Right atrium auricular region (tissue), 2 donors: ENCODE measurements around the gene PCA3. TPM values are rescaled to one million over a fixed set of nuclear protein-coding genes. Genes with fewer than 3 reads are reported as not detected.
"Not testable (repeated sequence)": the region's sequence is repeated elsewhere in the genome, so short reads cannot be mapped to it uniquely, and the experiment has no call there.

Experiments used
- DNase-seq: peaks from one replicate; pipeline ENCODE4 v3.0.0-alpha.2; 2019; ENCODE audit warnings: low spot score
- H3K27ac ChIP-seq, 2 donors: fragments of 200-600 bp; sonication (generic); 1 replicate in 1 of 2; 2 replicates in 1 of 2; pipeline ENCODE4 v1.5.1; 2016 to 2019
- H3K27me3 ChIP-seq, 2 donors: fragments of 200-600 bp; sonication (generic); one replicate each; pipeline versions ENCODE4 v1.5.1 to v1.6.0; 2017 to 2019
- H3K36me3 ChIP-seq: fragments of 200-600 bp; sonication (generic); one replicate; pipeline ENCODE4 v1.5.1; 2016
- H3K4me1 ChIP-seq, 2 donors: fragments of 200-600 bp; sonication (generic); one replicate each; pipeline versions ENCODE4 v1.5.1 to v1.6.0; 2017 to 2019
- H3K4me3 ChIP-seq, 2 donors: fragments of 200-600 bp; sonication (generic); 1 replicate in 1 of 2; 2 replicates in 1 of 2; pipeline ENCODE4 v1.5.1; 2017 to 2019; ENCODE audit warnings: mild to moderate bottlenecking in 1 of 2, moderate library complexity in 1 of 2
- H3K9me3 ChIP-seq, 2 donors: fragments of 200-600 bp; sonication (generic); one replicate each; pipeline ENCODE4 v1.5.1; 2019
- total RNA-seq, 2 donors: library from RNA; depleted of rRNA; stranded (reverse); fragments of >200 nt; gene quantifications; one replicate each; pipeline ENCODE4 v1.1.0, GENCODE V29; 2016
- TF ChIP-seq, protein P1 (sequence below), 2 donors: fragments of 200-600 bp; sonication (generic); IDR thresholded peaks; one replicate each; pipeline ENCODE4 v1.5.1; 2019; ENCODE audit warnings: antibody characterized with exemption in 2 of 2

PCA3 gene
- total RNA-seq, 2 donors from 2014 or later: not detected

DNA sequence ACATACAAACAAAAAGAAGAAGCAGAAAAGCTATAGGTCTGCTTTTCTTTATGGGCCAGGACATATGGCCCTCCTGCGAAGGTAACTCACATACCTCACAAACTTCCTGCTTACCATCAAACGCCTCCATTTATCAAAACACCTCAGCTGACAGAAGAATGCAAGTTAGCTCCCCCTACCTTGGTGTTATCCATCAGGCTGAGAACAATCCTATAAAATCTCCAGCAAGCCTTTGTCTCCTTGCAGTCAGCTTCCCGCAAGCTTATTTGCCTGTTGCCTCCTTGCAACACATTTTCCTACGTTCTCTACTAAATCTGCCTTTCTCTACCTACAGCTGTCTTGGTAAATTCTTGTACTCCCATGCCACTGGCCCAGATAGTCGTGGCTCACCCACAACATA is 22.7 kb upstream of the PCA3 start:
- no peaks in the 10 kb centered on the region for H3K4me1 ChIP-seq
- peaks cover 0 to 7% of the 10 kb centered on the region in 2 donors for H3K9me3 ChIP-seq
- no peak overlapping the region for H3K27ac ChIP-seq
- H3K27me3 ChIP-seq: no peaks in the 10 kb centered on the region
- TF ChIP-seq, protein P1, sequence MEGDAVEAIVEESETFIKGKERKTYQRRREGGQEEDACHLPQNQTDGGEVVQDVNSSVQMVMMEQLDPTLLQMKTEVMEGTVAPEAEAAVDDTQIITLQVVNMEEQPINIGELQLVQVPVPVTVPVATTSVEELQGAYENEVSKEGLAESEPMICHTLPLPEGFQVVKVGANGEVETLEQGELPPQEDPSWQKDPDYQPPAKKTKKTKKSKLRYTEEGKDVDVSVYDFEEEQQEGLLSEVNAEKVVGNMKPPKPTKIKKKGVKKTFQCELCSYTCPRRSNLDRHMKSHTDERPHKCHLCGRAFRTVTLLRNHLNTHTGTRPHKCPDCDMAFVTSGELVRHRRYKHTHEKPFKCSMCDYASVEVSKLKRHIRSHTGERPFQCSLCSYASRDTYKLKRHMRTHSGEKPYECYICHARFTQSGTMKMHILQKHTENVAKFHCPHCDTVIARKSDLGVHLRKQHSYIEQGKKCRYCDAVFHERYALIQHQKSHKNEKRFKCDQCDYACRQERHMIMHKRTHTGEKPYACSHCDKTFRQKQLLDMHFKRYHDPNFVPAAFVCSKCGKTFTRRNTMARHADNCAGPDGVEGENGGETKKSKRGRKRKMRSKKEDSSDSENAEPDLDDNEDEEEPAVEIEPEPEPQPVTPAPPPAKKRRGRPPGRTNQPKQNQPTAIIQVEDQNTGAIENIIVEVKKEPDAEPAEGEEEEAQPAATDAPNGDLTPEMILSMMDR (IDR thresholded peaks at IDR 0.05): no peak
- no peak for DNase-seq
- H3K4me3 ChIP-seq: no peak overlapping the region
- no peaks in the 10 kb centered on the region for H3K36me3 ChIP-seq

DNA sequence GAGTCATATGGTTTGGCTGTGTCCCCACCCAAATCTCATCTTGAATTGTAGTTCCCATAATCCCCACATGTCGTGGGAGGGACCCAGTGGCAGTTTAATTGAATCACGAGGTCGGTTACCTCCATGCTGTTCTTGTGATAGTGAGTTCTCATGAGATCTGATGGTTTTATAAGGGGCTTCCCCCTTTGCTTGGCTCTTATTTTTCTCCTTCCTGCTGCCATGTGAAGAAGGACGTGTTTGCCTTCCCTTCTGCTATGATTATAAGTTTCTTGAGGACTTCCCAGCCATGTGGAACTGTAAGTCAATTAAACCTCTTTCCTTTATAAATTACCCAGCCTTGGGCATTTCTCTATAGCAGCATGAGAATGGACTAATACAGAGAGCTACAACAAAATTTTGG is 21.3 kb upstream of the PCA3 start:
- not testable (repeated sequence) for H3K27ac ChIP-seq, H3K36me3 ChIP-seq, H3K4me1 ChIP-seq, H3K27me3 ChIP-seq, DNase-seq, H3K4me3 ChIP-seq, H3K9me3 ChIP-seq

DNA sequence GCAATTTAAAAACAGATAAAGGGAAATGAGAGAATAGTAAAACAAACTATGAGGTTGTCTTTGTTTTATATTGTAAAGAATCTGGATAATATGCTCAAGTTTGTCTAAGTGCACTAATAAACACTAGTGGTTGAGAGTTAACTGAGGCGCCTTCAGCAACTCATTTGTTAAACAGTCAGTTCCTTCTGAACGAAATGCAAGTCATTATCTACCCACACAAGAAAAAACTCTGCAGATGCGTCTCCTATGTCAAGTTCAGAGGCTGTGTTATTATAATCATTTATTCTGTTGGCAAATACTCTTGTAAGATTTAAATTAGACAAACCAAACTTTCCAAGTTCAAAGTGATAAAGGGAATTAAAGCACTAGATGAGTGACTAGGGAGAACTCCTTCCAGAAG is 20.3 kb upstream of the PCA3 start:
- TF ChIP-seq, protein P1 (IDR thresholded peaks at IDR 0.05): no peak
- Histone ChIP-seq H3K36me3 (no peaks in the 10 kb centered on the region), H3K4me1 (no peaks in the 10 kb centered on the region), H3K4me3 (no peak overlapping the region), H3K9me3 (peaks cover 0 to 7% of the 10 kb centered on the region in 2 donors), H3K27me3 (no peaks in the 10 kb centered on the region), H3K27ac (no peak overlapping the region)
- DNase-seq: no peak

DNA sequence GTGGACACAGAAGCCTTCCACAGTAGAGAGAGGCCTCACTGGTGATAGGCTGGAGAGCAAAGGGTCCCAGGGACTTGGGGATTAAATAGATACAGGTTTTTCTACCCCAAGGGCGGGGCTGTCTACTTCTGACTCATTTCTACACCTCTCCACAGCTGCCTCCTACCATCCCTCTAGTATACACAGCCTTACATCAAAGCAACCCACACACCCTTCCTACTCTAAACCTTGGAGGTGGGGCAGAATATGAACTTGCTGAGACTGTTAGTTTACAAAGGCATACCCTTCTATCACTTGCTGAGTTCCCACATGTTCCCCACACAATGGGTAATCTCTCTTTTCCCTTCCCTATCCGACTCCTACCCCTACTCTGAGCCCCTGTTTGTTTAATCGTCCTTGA is 19.9 kb upstream of the PCA3 start:
- DNase-seq: no peak
- peaks cover 0 to 7% of the 10 kb centered on the region in 2 donors for H3K9me3 ChIP-seq
- H3K4me3 ChIP-seq: no peak overlapping the region
- no peak overlapping the region for H3K27ac ChIP-seq
- H3K4me1 ChIP-seq: no peaks in the 10 kb centered on the region
- TF ChIP-seq, protein P1 (IDR thresholded peaks at IDR 0.05): no peak
- no peaks in the 10 kb centered on the region for H3K36me3 ChIP-seq
- no peaks in the 10 kb centered on the region for H3K27me3 ChIP-seq

DNA sequence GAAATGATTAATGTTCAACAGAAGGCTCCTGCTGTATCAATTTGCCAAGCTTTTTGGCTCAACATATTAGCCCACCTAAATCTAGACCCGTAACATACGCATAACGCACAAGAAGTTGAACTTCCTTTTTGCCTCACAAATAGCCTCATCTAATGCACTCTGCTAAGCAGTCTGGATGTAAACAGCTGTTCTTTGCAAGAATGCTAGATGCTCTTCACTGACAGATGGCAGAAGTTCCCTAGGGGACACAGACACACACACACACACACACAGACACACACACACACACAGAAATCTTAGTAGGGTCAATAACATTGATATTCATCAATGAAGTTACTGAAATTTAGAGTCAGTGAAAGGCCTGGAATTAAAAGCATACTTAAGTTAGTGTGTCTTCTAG is 13.2 kb upstream of the PCA3 start:
- Histone ChIP-seq H3K27ac (no peak overlapping the region), H3K36me3 (no peaks in the 10 kb centered on the region), H3K9me3 (no peaks in the 10 kb centered on the region), H3K27me3 (no peaks in the 10 kb centered on the region), H3K4me3 (no peak overlapping the region), H3K4me1 (no peaks in the 10 kb centered on the region)
- DNase-seq: no peak
- TF ChIP-seq, protein P1 (IDR thresholded peaks at IDR 0.05): no peak

DNA sequence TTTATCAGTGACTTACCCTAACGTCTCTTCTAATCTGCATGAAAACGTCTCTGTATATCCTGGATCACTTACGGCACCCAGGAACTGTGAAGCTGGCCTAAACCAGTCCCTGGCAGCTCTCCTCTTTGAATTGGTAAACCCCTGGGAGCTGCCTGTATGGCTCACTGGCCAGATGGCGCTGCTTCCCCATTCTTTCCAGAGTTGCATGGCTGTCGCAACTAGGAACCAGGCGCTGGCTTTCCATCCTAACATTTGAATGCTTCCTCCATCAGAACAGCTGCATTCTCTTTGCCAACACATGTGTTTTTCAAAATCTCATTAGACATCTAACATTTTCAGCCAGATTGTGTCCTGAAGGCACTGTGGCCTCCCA is 8.0 kb upstream of the PCA3 start:
- H3K4me3 ChIP-seq: no peak overlapping the region
- no peaks in the 10 kb centered on the region for H3K36me3 ChIP-seq

More for the DNA sequence above, 8.0 kb upstream of the PCA3 start:
- Histone ChIP-seq H3K27ac (no peak overlapping the region), H3K9me3 (no peaks in the 10 kb centered on the region), H3K4me1 (no peaks in the 10 kb centered on the region), H3K27me3 (no peaks in the 10 kb centered on the region)
- TF ChIP-seq, protein P1 (IDR thresholded peaks at IDR 0.05): peak in 1 of 2 donors; percentile 34
- DNase-seq: no peak
